Activated effector memory CD4-positive, alpha-beta T cell treated with anti-CD3 and anti-CD28 coated beads, Interleukin-2, amount 50 U/mL, for 16 hours (primary cell): ENCODE results near the gene KMT5C.

Source experiments
- DNase-seq: peaks from one replicate; pipeline ENCODE4 v3.0.0-alpha.2; 2020

The KMT5C gene

GRCh38 chr19:55369653-55370304 is 30.1 kb downstream of the KMT5C start:
- DNase-seq = peak; percentile 73

DNA sequence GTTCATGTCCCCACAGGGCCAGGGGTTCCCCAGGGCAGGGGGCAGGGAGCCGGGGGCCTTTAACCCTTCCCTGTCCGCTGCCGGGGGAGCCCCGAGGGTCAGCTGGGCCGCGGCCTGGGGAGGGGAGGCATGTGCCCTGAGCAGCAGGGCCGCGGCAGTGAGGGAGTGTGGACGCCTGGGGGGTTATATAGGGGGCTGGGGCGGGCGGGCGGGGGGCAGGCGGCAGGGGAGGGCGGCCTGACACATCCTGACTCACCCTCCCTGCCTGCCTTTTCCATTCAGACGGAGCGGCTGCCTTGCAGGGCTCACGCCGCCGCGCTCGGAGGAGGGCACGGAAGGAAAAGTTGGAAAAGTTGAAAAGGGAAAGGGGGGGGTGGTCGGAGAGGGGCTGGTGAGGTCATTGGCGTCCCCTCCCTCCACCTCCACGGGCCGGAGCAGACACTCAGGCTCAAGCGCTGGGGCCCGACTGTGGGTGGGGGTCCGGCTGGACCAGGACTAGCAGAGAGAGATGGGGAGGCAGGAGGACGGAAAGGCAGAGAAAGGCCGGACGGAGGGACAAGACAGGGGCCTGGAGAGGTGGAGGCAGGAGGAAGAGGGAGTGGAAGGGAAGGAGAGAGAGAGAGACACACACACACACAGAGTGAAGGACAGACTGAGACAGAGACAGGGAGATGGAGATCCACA is 30.8 kb downstream of the KMT5C start, which contains the start of gene IL11:
IL11 (minus strand) TSS at position 159 of the 684 bp plus-strand sequence; CDS start at position 6, 153 bp downstream.
- DNase-seq = no peak

DNA sequence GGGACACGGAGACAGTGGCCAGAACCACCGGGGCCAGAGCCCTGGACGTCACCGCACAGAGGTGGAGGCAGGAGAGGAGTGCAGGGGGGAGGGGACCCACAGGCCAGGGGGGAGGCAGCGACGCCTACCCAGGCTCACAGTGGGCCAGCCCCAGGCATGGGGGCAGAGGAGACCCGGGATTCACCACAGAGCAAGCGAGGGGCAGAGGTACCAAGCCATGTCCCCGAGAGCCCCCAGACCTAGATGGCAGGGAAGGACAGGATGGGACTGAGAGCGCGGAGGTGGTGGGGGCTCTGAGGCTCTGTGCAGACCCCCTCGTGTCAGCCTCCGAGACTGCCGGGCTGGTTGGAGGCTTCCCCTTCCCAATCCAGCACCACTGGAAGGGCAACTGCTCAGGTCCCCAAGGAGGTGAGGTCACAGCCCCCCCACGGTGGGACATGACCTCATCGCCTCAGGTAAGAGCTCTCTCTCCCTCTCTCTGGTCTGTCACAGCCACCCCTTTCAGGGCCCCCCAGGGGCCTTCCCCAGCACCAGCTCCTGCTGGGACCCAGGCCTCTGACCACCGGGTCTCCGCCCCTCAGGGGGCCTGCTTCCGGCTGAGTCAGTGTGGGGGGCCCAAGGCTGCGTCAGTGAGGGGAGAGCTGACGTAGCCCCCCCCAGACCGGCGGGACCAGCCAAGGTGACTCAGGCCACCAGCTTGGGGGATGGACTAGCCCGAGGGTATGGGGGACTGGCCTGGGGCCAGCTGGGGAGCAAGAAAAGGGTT is 32.8 kb downstream of the KMT5C start:
- no peak for DNase-seq

DNA sequence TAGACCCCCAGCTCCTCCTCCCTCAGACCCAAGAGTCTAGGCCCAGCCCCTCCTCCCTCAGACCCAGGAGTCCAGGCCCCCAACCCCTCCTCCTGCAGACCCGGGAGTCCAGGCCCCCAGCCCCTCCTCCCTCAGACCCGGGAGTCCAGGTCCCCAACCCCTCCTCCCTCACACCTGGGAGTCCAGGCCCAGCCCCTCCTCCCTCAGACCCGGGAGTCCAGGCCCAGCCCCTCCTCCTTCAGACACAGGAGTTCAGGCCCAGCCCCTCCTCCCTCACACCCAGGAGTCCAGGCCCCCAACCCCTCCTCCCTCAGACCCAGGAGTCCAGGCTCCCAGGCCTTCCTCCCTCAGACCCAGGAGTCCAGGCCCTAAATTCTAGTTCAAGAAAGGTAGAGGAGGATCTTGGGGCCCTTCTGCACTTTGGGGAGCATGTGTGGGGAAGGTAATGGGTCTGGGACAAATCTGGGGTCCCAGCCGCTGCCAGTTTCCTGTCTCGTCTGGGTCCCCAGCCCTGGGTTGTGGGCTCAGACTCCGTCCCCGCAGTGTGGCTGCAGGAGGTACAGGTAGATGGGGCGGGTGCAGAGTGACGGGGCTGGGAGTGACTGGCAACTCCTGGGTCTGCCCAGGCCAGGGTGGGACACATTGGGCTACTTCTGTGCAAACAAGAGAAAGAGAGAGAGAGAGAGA is 33.8 kb downstream of the KMT5C start:
- DNase-seq = no peak

DNA sequence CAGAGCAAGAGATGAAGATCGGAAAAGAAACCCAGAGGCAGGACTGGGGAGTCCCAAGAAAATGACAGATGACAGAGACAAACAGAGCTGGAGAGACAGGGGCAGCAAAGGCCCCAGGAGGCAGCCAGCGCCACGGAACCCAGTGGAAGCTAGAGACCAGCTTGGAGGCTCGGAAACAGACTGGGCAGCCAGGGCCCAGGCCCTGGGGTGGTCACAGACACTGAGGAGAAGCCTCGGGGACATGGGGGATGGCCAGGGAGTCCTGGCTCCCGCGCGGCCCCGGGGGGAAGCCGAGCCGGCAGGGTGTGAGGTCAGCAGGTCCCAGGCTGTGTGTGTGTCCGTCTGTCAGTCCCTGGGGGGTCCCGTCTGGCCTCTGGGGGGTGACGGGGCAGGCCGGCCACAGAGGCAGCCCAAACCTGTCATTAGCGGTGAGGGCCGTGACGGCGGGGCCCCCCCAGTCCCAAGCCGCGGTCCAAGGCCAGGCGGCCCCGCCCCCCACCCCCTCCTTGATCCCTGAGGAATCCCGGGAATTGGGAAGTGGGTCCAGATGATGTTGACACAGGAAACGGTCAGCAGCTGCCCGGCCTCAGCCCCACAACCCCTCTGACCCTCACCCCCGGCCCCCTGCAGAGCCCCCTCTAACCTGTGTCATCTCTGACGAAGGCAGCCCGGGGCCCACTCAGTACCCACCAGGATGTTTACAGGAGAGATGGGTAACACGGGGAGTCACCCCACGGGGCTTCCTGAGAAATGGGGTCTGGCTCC is 34.5 kb downstream of the KMT5C start:
- DNase-seq = no peak

GRCh38 chr19:55376241-55376933 is 36.7 kb downstream of the KMT5C start, which contains the start of gene TMEM190:
Gene TMEM190, plus strand, starts transcription at chr19:55376826. Its CDS starts 28 bp downstream, at chr19:55376854.
- DNase-seq = no peak

DNA sequence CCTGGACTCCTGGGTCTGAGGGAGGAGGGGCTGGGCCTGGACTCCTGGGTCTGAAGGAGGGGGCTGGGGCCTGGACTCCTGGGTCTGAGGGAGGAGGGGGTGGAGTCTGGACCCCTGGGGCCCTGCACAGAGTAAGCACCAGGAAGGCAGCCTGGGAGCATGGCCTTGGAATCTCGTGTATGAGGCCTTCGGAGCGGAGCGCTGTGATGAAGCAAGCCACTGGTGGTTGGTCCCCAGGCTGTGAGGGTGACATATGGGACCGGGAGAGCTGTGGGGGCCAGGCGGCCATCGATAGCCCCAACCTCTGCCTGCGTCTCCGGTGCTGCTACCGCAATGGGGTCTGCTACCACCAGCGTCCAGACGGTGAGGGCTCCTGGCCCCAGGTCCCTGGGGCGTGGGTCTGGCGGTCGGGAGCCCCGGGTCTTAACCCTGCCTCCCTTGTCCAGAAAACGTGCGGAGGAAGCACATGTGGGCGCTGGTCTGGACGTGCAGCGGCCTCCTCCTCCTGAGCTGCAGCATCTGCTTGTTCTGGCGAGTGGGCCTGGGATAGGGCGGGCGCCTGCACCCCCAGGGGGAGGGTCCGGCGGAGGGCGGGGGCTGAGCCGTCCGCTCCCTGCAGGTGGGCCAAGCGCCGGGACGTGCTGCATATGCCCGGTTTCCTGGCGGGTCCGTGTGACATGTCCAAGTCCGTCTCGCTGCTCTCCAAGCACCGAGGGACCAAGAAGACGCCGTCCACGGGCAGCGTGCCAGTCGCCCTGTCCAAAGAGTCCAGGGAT is 37.9 kb downstream of the KMT5C start:
- no peak for DNase-seq

DNA sequence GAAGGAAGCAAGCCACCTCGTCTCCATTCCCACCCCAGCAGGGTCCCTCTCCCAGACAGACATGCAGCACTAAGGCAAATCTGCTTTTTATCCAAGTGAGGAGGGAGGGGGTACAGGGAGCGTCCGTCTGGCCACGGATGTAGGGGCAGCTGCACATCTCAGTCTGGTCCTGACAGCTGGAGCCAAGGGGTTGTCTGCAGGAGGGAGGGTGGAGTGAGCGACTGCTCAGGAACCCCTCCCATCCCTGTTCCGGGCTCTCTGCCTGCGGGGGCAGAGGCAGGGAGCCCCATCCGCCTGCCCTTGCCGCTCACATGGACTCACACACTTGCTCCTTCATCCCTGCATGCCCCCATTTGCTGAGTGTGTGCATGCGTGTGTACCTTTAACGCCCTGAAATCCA is 39.5 kb downstream of the KMT5C start:
- DNase-seq = no peak

GRCh38 chr19:55382013-55382412 is 42.3 kb downstream of the KMT5C start:
- no peak for DNase-seq

GRCh38 chr19:55382522-55383054 is 42.9 kb downstream of the KMT5C start:
- no peak for DNase-seq

GRCh38 chr19:55383279-55384130 is 43.8 kb downstream of the KMT5C start:
- DNase-seq = peak; percentile 80

- peak; percentile 79 for DNase-seq
These were observed 44.6 kb downstream of the KMT5C start, which contains the start of gene TMEM238 for GRCh38 chr19:55384131-55384919. Gene TMEM238, minus strand, starts transcription at chr19:55384292. Its CDS starts 33 bp downstream, at chr19:55384259.

GRCh38 chr19:55384920-55385723 is 45.4 kb downstream of the KMT5C start:
- peak; percentile 97 for DNase-seq

DNA sequence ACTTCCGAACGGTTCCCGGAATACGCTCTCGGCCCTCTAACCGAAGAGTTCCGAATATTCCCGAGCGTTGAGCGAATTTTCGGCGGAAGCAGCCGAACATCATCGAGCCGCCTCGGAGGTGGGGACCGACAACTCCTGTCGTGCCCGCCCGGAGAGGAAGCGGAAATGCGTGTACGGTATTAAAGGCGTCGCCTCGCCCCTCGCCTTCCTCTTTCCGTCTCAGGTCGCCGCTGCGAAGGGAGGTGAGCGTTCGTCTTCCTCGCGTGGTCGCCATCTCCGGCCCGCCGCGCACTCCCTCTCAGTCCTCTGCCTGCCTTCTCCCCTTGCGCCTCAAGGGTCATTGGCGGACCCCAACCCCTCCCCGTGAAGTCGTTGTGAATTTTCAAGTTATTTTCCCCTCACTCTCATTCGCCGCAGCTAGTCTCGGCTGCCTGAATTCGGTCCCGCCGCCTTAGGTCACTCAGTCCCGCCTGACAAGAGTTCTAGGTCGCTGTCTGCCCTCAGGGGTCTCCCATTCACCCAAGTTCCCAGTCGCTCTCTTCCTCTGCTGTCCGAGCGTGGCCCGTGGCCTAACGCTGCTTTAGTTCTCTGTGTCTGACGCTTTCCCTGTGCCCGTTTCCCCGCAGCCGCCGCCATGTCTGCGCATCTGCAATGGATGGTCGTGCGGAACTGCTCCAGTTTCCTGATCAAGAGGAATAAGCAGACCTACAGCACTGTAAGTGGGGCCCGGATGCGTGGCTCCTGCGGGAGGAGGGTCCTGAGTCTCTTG is 46.2 kb downstream of the KMT5C start, which contains the start of gene RPL28:
RPL28 (plus strand) TSS at position 209 of the 769 bp plus-strand sequence; CDS start at position 635, 426 bp downstream.
- peak; percentile 99 for DNase-seq

DNA sequence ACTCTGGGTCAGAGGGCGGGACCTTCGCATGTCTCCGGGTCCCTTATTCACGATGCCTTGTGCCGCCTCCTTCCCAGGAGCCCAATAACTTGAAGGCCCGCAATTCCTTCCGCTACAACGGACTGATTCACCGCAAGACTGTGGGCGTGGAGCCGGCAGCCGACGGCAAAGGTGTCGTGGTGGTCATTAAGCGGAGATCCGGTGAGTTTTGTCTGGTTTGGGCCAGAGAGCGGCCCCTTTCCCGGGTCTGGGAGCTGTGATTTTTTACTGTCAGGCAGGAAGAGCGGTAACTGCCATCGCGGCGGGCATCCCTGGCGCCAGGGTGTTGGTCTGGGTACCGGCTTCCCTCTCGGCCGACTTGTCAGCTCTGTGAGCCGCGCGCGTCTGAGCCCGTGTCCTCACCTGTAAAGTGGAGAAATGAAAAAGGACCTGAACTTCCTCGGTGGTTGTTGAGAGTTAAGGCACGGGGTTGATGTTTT is 46.9 kb downstream of the KMT5C start:
- DNase-seq = peak; percentile 82

- DNase-seq = no peak
These were observed 48.2 kb downstream of the KMT5C start for GRCh38 chr19:55387736-55388497.
